WERI-Rb-1 (cell line): ENCODE data around the gene SORCS2.

Experiments
- DNase-seq: peaks from one replicate; pipeline ENCODE4 v3.0.0-alpha.2; 2020
- H3K27ac ChIP-seq: fragments of 250-450 bp; sonication (Bioruptor Pico); 2 replicates; pipeline ENCODE4 v1.5.1; 2020; ENCODE audit warnings: mild to moderate bottlenecking, moderate library complexity
- H3K27me3 ChIP-seq: fragments of 250-450 bp; sonication (Bioruptor Pico); 2 replicates; pipeline ENCODE4 v1.5.1; 2021; ENCODE audit warnings: mild to moderate bottlenecking, low read depth, moderate library complexity; ENCODE audit not compliant: insufficient read depth, severe bottlenecking
- H3K36me3 ChIP-seq: fragments of 250-450 bp; sonication (Bioruptor Pico); 2 replicates; pipeline ENCODE4 v1.5.1; 2020; ENCODE audit warnings: mild to moderate bottlenecking, moderate library complexity
- H3K4me3 ChIP-seq: 2 replicates; pipeline ENCODE4 v1.5.1; 2011; ENCODE audit warnings: low read depth, mild to moderate bottlenecking, control low read depth, low read length
- H3K9me3 ChIP-seq: fragments of 250-450 bp; sonication (Bioruptor Pico); 2 replicates; pipeline ENCODE4 v1.5.1; 2021; ENCODE audit warnings: mild to moderate bottlenecking, moderate library complexity; ENCODE audit not compliant: severe bottlenecking
- CTCF ChIP-seq: IDR thresholded peaks from 2 replicates; pipeline ENCODE4 v1.5.1; 2011; ENCODE audit warnings: low read depth, mild to moderate bottlenecking, control low read depth, inconsistent platforms, low read length

The SORCS2 gene

GRCh38 chr4:7687796-7688195 lies 495.5 kb downstream of the SORCS2 start:
- TF ChIP-seq CTCF: no peak
- Histone ChIP-seq H3K9me3 (peaks cover 9% of the 10 kb centered on the region), H3K27me3 (no peaks in the 10 kb centered on the region), H3K36me3 (peaks cover 41% of the 10 kb centered on the region), H3K4me3 (no peak overlapping the region), H3K27ac (0 out of 2 replicates have a peak overlapping the region, but pooled peaks have one; percentile 5)
- peak; percentile 46 for DNase-seq

- no peak for TF ChIP-seq CTCF
- Histone ChIP-seq H3K27ac (no peak overlapping the region), H3K27me3 (no peaks in the 10 kb centered on the region), H3K4me3 (no peak overlapping the region), H3K9me3 (no peaks in the 10 kb centered on the region), H3K36me3 (peaks cover 28% of the 10 kb centered on the region)
- no peak for DNase-seq
Observed at GRCh38 chr4:7689773-7690693, 497.7 kb downstream of the SORCS2 start.

GRCh38 chr4:7691061-7691460 lies 498.7 kb downstream of the SORCS2 start:
- Histone ChIP-seq H3K9me3 (no peaks in the 10 kb centered on the region), H3K36me3 (peaks cover 23% of the 10 kb centered on the region), H3K27ac (no peak overlapping the region), H3K4me3 (no peak overlapping the region), H3K27me3 (no peaks in the 10 kb centered on the region)
- no peak for DNase-seq
- TF ChIP-seq CTCF: no peak

- no peak for TF ChIP-seq CTCF
- no peak overlapping the region for H3K27ac ChIP-seq
- H3K36me3 ChIP-seq: peaks cover 27% of the 10 kb centered on the region
- no peak overlapping the region for H3K4me3 ChIP-seq
- DNase-seq: no peak
- H3K27me3 ChIP-seq: no peaks in the 10 kb centered on the region
- no peaks in the 10 kb centered on the region for H3K9me3 ChIP-seq
Observed at GRCh38 chr4:7691982-7692381, 499.6 kb downstream of the SORCS2 start.

GRCh38 chr4:7692451-7693236 lies 500.3 kb downstream of the SORCS2 start:
- no peak for TF ChIP-seq CTCF
- DNase-seq: no peak
- Histone ChIP-seq H3K27ac (no peak overlapping the region), H3K4me3 (no peak overlapping the region), H3K27me3 (no peaks in the 10 kb centered on the region), H3K9me3 (no peaks in the 10 kb centered on the region), H3K36me3 (peaks cover 30% of the 10 kb centered on the region)
